ENCODE measurements around the gene EEF1A2.

GRCh38 chr20:63542696-63543095 is 43.8 kb upstream of the EEF1A2 start:
- TF ChIP-seq EZH2phosphoT487 (IDR thresholded peaks at IDR 0.05), result no peak
- TF ChIP-seq EZH2 (IDR thresholded peaks at IDR 0.05), result no peak
